PFSK-1 (cell line): Measurements from ENCODE around the gene FAM161B.

Source experiments
- FOXP2 ChIP-seq: optimal IDR thresholded peaks from 2 replicates; pipeline ENCODE3; 2011; ENCODE audit warnings: borderline replicate concordance, control low read depth, inconsistent platforms; ENCODE audit not compliant: insufficient read depth; ENCODE audit errors: extremely low read length, extremely low read depth
- POLR2AphosphoS5 ChIP-seq: IDR thresholded peaks from 2 replicates; pipeline ENCODE4 v1.6.1; 2012; ENCODE audit warnings: low read depth, mild to moderate bottlenecking, control low read depth, low read length, moderate library complexity
- SIN3A ChIP-seq: IDR thresholded peaks from 2 replicates; pipeline ENCODE4 v1.6.1; 2012; ENCODE audit warnings: mild to moderate bottlenecking, low read length, moderate library complexity, borderline replicate concordance; ENCODE audit not compliant: insufficient read depth
- TAF1 ChIP-seq: IDR thresholded peaks from 2 replicates; pipeline ENCODE4 v1.6.1; 2012; ENCODE audit warnings: low read length, control low read depth, borderline replicate concordance; ENCODE audit not compliant: insufficient read depth
- TF ChIP-seq, protein P1 (sequence below), 2 experiments: IDR thresholded peaks; 2 replicates each; pipeline versions ENCODE4 v1.6.1 to v1.8.0; 2011 to 2012; ENCODE audit warnings: low read depth in 2 of 2, low read length in 2 of 2, control low read depth in 1 of 2, inconsistent platforms in 1 of 2, mild to moderate bottlenecking in 1 of 2, moderate library complexity in 1 of 2; ENCODE audit not compliant: insufficient read depth in 1 of 2

The FAM161B gene

DNA sequence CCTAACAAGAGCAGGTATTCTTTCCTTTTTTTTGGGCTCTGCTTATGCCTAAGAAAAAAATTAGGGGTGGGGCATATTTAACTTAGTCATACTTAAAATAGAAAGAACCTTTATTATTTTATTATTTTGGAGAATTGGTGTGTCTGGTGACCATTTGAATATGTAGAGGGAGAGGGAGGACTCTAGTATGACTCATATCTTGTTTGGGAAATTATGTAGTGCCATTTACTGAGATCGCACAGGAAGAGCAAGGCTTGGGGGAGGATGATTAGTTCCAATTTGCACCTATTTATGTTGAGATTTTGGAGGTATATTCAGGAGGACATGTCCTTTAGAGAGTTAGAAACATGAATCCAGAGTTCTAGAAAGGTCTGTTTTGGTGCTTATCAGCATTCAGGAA is 53.4 kb downstream of the FAM161B start:
- TF ChIP-seq FOXP2 (no peak), POLR2AphosphoS5 (no peak), TAF1 (no peak), SIN3A (no peak)
- TF ChIP-seq, protein P1, sequence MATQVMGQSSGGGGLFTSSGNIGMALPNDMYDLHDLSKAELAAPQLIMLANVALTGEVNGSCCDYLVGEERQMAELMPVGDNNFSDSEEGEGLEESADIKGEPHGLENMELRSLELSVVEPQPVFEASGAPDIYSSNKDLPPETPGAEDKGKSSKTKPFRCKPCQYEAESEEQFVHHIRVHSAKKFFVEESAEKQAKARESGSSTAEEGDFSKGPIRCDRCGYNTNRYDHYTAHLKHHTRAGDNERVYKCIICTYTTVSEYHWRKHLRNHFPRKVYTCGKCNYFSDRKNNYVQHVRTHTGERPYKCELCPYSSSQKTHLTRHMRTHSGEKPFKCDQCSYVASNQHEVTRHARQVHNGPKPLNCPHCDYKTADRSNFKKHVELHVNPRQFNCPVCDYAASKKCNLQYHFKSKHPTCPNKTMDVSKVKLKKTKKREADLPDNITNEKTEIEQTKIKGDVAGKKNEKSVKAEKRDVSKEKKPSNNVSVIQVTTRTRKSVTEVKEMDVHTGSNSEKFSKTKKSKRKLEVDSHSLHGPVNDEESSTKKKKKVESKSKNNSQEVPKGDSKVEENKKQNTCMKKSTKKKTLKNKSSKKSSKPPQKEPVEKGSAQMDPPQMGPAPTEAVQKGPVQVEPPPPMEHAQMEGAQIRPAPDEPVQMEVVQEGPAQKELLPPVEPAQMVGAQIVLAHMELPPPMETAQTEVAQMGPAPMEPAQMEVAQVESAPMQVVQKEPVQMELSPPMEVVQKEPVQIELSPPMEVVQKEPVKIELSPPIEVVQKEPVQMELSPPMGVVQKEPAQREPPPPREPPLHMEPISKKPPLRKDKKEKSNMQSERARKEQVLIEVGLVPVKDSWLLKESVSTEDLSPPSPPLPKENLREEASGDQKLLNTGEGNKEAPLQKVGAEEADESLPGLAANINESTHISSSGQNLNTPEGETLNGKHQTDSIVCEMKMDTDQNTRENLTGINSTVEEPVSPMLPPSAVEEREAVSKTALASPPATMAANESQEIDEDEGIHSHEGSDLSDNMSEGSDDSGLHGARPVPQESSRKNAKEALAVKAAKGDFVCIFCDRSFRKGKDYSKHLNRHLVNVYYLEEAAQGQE (IDR thresholded peaks at IDR 0.05; ENCODE audit: insufficient read depth in 1 of 2, low read depth in 2 of 2, low read length in 2 of 2), result no peak

DNA sequence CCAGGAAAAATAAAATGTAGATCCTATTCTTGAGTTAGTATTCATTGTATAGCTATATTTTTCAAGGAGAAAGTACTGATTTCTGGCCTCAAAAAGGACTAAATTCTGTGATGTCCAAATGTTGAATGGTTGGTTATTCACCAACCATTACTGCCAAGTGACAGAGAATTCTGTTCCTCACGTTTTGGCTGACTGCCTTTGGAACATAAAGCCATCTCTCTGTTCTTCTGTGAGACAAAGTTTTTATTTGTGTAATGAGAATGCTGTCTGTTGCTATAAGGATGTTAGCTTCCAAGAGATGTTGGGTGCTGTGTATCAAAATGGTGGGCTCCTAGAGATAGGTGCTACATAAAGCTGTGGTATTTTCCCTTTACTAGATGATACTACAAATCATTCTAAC is 54.0 kb downstream of the FAM161B start:
- TF ChIP-seq FOXP2 (no peak), SIN3A (no peak), TAF1 (no peak), POLR2AphosphoS5 (no peak)
- TF ChIP-seq, protein P1 (IDR thresholded peaks at IDR 0.05; ENCODE audit: insufficient read depth in 1 of 2, low read depth in 2 of 2, low read length in 2 of 2), result no peak

DNA sequence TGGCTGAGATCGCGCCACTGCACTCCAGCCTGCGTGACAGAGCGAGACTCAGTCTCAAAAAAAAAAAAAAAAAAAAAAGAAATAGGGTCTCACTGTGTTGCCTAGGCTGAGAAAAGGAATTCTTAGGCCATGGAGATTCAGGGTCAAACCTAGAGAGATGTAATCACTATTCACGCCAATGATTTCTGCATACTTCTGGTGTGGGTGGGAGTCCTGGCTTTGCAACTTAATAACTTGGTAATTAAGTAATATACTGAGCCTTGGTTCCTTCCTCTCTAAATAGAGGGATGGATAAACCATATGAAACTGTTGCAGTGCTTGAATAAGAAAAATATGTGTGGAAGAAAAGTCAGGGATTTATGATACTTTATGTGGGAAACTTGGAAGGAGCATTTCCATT is 60.5 kb downstream of the FAM161B start:
- TF ChIP-seq SIN3A, result no peak
- no peak for TF ChIP-seq FOXP2

DNA sequence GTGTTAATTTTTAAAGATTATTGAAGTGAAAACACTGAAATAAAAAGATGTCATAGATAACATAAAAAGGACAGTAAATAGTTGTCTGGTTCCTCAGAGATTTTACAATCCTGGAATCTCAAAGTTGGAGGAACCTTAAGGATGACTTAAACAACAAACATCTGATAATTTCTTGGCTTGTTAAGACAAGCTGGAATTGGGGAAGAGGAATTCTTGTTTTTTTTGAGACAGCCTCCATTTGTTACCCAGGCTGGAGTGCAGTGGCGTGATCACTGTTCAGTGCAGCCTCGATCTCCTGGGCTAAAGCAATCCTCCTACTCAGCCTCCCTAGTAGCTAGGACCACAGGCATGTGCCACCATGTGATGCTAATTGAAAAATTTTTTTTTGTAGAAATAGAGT is 60.9 kb downstream of the FAM161B start:
- no peak for TF ChIP-seq SIN3A
- no peak for TF ChIP-seq POLR2AphosphoS5
- no peak for TF ChIP-seq FOXP2
- TF ChIP-seq TAF1, result no peak
- TF ChIP-seq, protein P1 (IDR thresholded peaks at IDR 0.05; ENCODE audit: insufficient read depth in 1 of 2, low read depth in 2 of 2, low read length in 2 of 2), result no peak

DNA sequence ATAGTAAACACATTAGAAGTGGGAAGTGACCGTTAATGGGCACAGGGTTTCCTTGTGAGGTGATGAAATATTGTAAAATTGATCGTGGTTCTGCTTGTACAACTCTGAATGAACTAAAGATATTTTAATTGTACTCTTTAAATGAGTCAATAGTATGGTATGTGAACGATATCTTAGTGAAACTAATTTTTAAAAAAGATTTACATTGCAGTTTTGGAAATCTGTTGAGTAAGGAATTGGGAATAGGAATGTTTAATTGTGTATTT is 61.5 kb downstream of the FAM161B start:
- no peak for TF ChIP-seq FOXP2

DNA sequence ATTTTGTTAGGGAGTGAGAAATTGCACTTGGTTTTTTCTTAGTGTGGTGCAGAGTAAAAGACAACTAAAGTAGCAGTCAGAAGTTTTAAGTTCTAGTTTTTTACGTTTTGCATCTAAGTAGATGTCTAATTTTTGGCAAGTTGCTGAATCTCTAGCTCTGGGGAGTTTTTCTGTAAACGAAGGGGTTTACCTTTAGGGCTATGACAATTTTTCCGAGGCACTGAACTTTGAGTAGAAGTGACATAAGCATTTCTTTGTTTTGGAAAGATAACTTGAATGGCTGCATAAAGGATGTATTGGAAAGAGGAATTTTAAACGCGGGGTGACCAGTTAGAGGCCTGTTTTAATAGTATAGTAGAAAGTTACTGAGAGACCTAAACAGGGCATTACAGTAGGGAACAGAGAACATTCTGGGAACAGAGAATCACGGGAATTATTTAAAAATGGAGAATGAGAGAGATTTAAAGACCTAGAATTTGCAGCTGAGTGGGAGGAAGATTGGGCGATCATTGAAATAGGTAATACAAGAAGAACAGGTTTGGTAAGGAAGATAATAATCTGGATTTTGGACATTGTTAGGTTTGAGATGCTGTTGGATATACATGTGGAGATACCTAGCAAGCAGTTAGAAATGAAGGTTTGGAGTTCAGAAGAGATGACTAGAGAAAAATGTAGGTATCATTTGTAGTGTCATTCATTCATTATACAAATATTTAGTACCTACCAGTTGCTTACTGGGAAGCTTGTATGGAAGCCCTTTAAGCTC is 62.0 kb downstream of the FAM161B start:
- no peak for TF ChIP-seq SIN3A
- no peak for TF ChIP-seq POLR2AphosphoS5
- TF ChIP-seq FOXP2, result no peak
- TF ChIP-seq TAF1, result no peak

DNA sequence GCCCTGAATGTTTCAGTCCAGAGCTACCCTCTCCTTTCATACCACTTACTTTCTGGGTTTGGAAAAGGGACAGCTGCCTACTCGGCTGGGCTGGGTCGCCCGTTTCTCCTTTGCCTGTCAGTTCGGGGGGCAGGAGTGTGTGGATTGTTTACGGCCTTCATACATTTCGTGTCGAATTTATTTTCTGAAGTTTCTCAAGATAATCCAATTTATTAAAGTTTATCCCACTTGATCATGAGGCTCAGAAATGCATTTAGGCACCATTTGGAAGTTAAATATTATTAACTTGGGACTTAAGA is 62.6 kb downstream of the FAM161B start:
- TF ChIP-seq, protein P1 (IDR thresholded peaks at IDR 0.05; ENCODE audit: insufficient read depth in 1 of 2, low read depth in 2 of 2, low read length in 2 of 2), result no peak
- TF ChIP-seq SIN3A (no peak), POLR2AphosphoS5 (no peak), TAF1 (no peak), FOXP2 (no peak)
